ENCODE data around the gene GLIS1. TPM values are rescaled to one million over a fixed set of nuclear protein-coding genes. Genes with fewer than 3 reads are reported as not detected.
"Not testable (repeated sequence)": the region's sequence is repeated elsewhere in the genome, so short reads cannot be mapped to it uniquely, and the experiment has no call there.

Gene GLIS1
- total RNA-seq, 1 donor, result 2.9 TPM

GRCh38 chr1:53652441-53653199 is 86.3 kb downstream of the GLIS1 start:
- H3K79me2 ChIP-seq (ENCODE audit: insufficient read depth, low read length), result no peaks in the 10 kb centered on the region
- no peak overlapping the region for H3K4me3 ChIP-seq (ENCODE audit: insufficient read depth, low read length)
- peak; percentile 34 for DNase-seq (ENCODE audit: insufficient read length, low spot score, missing footprints)
- H3K36me3 ChIP-seq (ENCODE audit: insufficient read depth, low read length), result no peaks in the 10 kb centered on the region
- H3K9me3 ChIP-seq (ENCODE audit: low read depth, low read length), result no peaks in the 10 kb centered on the region
- H3K4me2 ChIP-seq (ENCODE audit: insufficient read depth, low read length), result no peak overlapping the region
- peaks cover under 1% of the 10 kb centered on the region for H3K27me3 ChIP-seq (ENCODE audit: insufficient read depth, low read length)
- peaks cover 22% of the 10 kb centered on the region for H3K4me1 ChIP-seq (ENCODE audit: insufficient read depth, low read length)
- no peak overlapping the region for H2AFZ ChIP-seq (ENCODE audit: low read length)
- peaks cover 42% of the 10 kb centered on the region for H4K20me1 ChIP-seq (ENCODE audit: insufficient read depth, low read length)
- TF ChIP-seq CTCF (IDR thresholded peaks at IDR 0.05; ENCODE audit: extremely low read depth, low read depth, low read length), result no peak
- H3K27ac ChIP-seq (ENCODE audit: low read depth, low read length), result no peak overlapping the region

GRCh38 chr1:53651356-53651755 is 87.6 kb downstream of the GLIS1 start:
- peaks cover 13% of the 10 kb centered on the region for H3K4me1 ChIP-seq (ENCODE audit: insufficient read depth, low read length)
- H3K9me3 ChIP-seq (ENCODE audit: low read depth, low read length), result no peaks in the 10 kb centered on the region
- H3K27me3 ChIP-seq (ENCODE audit: insufficient read depth, low read length), result no peaks in the 10 kb centered on the region
- no peak overlapping the region for H3K27ac ChIP-seq (ENCODE audit: low read depth, low read length)
- no peak overlapping the region for H3K4me2 ChIP-seq (ENCODE audit: insufficient read depth, low read length)
- H4K20me1 ChIP-seq (ENCODE audit: insufficient read depth, low read length), result peaks cover 30% of the 10 kb centered on the region
- H3K79me2 ChIP-seq (ENCODE audit: insufficient read depth, low read length), result no peaks in the 10 kb centered on the region
- no peak overlapping the region for H2AFZ ChIP-seq (ENCODE audit: low read length)
- H3K36me3 ChIP-seq (ENCODE audit: insufficient read depth, low read length), result no peaks in the 10 kb centered on the region
- DNase-seq (ENCODE audit: insufficient read length, low spot score, missing footprints), result no peak
- TF ChIP-seq CTCF (IDR thresholded peaks at IDR 0.05; ENCODE audit: extremely low read depth, low read depth, low read length), result no peak
- no peak overlapping the region for H3K4me3 ChIP-seq (ENCODE audit: insufficient read depth, low read length)

- no peaks in the 10 kb centered on the region for H3K27me3 ChIP-seq (ENCODE audit: insufficient read depth, low read length)
- no peak for DNase-seq (ENCODE audit: insufficient read length, low spot score, missing footprints)
- no peaks in the 10 kb centered on the region for H3K9me3 ChIP-seq (ENCODE audit: low read depth, low read length)
- no peaks in the 10 kb centered on the region for H3K4me1 ChIP-seq (ENCODE audit: insufficient read depth, low read length)
- no peak overlapping the region for H2AFZ ChIP-seq (ENCODE audit: low read length)
- no peak overlapping the region for H3K27ac ChIP-seq (ENCODE audit: low read depth, low read length)
- H4K20me1 ChIP-seq (ENCODE audit: insufficient read depth, low read length), result peaks cover 17% of the 10 kb centered on the region
- H3K36me3 ChIP-seq (ENCODE audit: insufficient read depth, low read length), result no peaks in the 10 kb centered on the region
- TF ChIP-seq CTCF (IDR thresholded peaks at IDR 0.05; ENCODE audit: extremely low read depth, low read depth, low read length), result no peak
- H3K4me3 ChIP-seq (ENCODE audit: insufficient read depth, low read length), result no peak overlapping the region
- H3K79me2 ChIP-seq (ENCODE audit: insufficient read depth, low read length), result no peaks in the 10 kb centered on the region
- H3K4me2 ChIP-seq (ENCODE audit: insufficient read depth, low read length), result no peak overlapping the region
These were observed 90.4 kb downstream of the GLIS1 start for GRCh38 chr1:53648516-53648915.

- H3K9me3 ChIP-seq (ENCODE audit: low read depth, low read length); H3K27me3 ChIP-seq (ENCODE audit: insufficient read depth, low read length); H3K27ac ChIP-seq (ENCODE audit: low read depth, low read length); H2AFZ ChIP-seq (ENCODE audit: low read length); H3K36me3 ChIP-seq (ENCODE audit: insufficient read depth, low read length); H3K4me3 ChIP-seq (ENCODE audit: insufficient read depth, low read length); DNase-seq (ENCODE audit: insufficient read length, low spot score, missing footprints); H3K79me2 ChIP-seq (ENCODE audit: insufficient read depth, low read length); H3K4me1 ChIP-seq (ENCODE audit: insufficient read depth, low read length); H3K4me2 ChIP-seq (ENCODE audit: insufficient read depth, low read length): not testable (repeated sequence)
- peaks cover 22% of the 10 kb centered on the region for H4K20me1 ChIP-seq (ENCODE audit: insufficient read depth, low read length)
These were observed 91.0 kb downstream of the GLIS1 start for GRCh38 chr1:53647915-53648314.

Measured in osteoblast (primary cell).